PFSK-1 (cell line): ENCODE results near the gene PARD6B.

ENCODE experiments used
- FOXP2 ChIP-seq: optimal IDR thresholded peaks from 2 replicates; pipeline ENCODE3; 2011; ENCODE audit warnings: borderline replicate concordance, control low read depth, inconsistent platforms; ENCODE audit not compliant: insufficient read depth; ENCODE audit errors: extremely low read length, extremely low read depth
- POLR2AphosphoS5 ChIP-seq: IDR thresholded peaks from 2 replicates; pipeline ENCODE4 v1.6.1; 2012; ENCODE audit warnings: low read depth, mild to moderate bottlenecking, control low read depth, low read length, moderate library complexity
- SIN3A ChIP-seq: IDR thresholded peaks from 2 replicates; pipeline ENCODE4 v1.6.1; 2012; ENCODE audit warnings: mild to moderate bottlenecking, low read length, moderate library complexity, borderline replicate concordance; ENCODE audit not compliant: insufficient read depth
- TAF1 ChIP-seq: IDR thresholded peaks from 2 replicates; pipeline ENCODE4 v1.6.1; 2012; ENCODE audit warnings: low read length, control low read depth, borderline replicate concordance; ENCODE audit not compliant: insufficient read depth
- TF ChIP-seq, protein P1 (sequence below), 2 experiments: IDR thresholded peaks; 2 replicates each; pipeline versions ENCODE4 v1.6.1 to v1.8.0; 2011 to 2012; ENCODE audit warnings: low read depth in 2 of 2, low read length in 2 of 2, control low read depth in 1 of 2, inconsistent platforms in 1 of 2, mild to moderate bottlenecking in 1 of 2, moderate library complexity in 1 of 2; ENCODE audit not compliant: insufficient read depth in 1 of 2

PARD6B gene

DNA sequence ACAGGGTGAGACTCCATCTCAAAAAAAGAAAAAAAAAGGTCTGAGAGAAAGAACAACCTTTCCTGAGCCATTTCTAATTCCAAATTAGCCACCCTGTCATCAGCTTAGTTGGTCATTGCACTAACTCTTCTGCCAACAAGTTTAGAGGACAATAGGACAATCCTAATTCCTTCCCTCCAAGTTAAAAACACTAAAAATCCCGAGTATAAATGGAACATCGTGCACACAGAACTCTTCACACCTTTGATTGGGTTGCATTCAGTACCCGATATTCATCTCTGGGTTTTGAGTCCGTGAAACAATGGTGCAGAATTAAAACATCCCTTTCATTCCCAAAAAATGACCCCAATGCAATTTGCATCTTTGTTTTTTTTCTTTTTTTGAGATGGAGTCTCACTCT lies 23.0 kb downstream of the PARD6B start:
- TF ChIP-seq POLR2AphosphoS5 (no peak), TAF1 (no peak), FOXP2 (no peak), SIN3A (no peak)
- TF ChIP-seq, protein P1, sequence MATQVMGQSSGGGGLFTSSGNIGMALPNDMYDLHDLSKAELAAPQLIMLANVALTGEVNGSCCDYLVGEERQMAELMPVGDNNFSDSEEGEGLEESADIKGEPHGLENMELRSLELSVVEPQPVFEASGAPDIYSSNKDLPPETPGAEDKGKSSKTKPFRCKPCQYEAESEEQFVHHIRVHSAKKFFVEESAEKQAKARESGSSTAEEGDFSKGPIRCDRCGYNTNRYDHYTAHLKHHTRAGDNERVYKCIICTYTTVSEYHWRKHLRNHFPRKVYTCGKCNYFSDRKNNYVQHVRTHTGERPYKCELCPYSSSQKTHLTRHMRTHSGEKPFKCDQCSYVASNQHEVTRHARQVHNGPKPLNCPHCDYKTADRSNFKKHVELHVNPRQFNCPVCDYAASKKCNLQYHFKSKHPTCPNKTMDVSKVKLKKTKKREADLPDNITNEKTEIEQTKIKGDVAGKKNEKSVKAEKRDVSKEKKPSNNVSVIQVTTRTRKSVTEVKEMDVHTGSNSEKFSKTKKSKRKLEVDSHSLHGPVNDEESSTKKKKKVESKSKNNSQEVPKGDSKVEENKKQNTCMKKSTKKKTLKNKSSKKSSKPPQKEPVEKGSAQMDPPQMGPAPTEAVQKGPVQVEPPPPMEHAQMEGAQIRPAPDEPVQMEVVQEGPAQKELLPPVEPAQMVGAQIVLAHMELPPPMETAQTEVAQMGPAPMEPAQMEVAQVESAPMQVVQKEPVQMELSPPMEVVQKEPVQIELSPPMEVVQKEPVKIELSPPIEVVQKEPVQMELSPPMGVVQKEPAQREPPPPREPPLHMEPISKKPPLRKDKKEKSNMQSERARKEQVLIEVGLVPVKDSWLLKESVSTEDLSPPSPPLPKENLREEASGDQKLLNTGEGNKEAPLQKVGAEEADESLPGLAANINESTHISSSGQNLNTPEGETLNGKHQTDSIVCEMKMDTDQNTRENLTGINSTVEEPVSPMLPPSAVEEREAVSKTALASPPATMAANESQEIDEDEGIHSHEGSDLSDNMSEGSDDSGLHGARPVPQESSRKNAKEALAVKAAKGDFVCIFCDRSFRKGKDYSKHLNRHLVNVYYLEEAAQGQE (IDR thresholded peaks at IDR 0.05; ENCODE audit: insufficient read depth in 1 of 2, low read depth in 2 of 2, low read length in 2 of 2), result no peak

DNA sequence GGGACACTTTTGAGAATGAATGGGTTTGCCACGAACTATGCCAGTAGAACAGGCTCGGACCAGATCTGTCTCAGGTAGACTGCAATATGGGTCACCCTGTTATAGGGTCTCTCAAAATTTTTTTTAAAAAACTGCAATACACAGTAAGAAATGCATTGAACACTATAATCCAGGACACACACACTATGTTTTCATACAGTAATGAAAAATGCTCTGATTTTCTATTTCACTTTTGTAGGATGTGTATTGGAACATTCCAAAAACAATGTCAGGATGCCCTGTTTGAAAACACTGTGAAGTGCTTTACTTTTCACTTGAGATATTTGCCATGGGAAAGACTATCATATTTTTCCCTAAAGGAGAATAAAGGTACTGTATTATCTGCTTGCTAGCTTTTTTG lies 25.1 kb downstream of the PARD6B start:
- TF ChIP-seq, protein P1 (IDR thresholded peaks at IDR 0.05; ENCODE audit: insufficient read depth in 1 of 2, low read depth in 2 of 2, low read length in 2 of 2), result no peak
- TF ChIP-seq SIN3A, result no peak
- no peak for TF ChIP-seq TAF1
- TF ChIP-seq FOXP2, result no peak
- TF ChIP-seq POLR2AphosphoS5, result no peak

DNA sequence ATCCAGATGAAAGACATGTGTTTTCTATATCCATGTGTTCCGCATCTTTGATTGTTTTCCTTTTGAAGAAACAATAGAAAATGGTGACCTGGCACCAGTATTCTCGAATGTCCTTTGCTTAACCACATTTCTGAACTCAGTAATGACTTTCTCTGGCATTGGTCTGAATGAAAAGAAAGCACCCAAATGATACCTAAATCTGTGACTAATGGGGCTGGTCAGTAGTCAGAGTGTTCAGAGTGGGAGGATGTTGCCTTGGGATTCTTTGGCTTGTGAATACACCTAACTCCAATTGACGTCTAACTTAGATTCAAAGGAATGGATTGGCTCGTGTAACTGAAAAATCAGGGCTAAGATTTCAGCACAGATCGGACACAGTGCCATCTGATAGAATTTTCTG lies 27.1 kb downstream of the PARD6B start:
- TF ChIP-seq, protein P1 (IDR thresholded peaks at IDR 0.05; ENCODE audit: insufficient read depth in 1 of 2, low read depth in 2 of 2, low read length in 2 of 2), result no peak
- TF ChIP-seq TAF1, result no peak
- TF ChIP-seq FOXP2, result no peak
- TF ChIP-seq POLR2AphosphoS5, result no peak
- TF ChIP-seq SIN3A, result no peak

DNA sequence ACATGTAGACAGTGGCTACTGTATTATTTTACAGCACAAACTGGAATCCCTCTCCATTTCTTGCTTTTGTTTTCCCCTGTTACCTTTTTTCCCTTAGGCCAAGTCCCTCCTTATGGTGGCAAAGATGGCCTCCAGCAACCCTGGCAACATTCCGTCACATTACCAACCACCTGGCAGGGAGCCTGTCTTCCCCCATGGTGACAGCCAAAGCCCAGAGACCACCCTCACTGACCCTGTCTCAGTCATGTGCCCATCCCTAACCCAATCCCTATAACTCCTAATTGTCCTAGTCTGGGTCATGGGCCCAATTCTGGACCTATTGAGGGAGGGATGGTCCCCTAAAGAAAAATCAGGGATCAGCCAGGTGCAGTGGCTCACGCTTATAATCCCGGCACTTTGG lies 27.6 kb downstream of the PARD6B start:
- TF ChIP-seq POLR2AphosphoS5, result no peak
- TF ChIP-seq, protein P1 (IDR thresholded peaks at IDR 0.05; ENCODE audit: insufficient read depth in 1 of 2, low read depth in 2 of 2, low read length in 2 of 2), result no peak
- TF ChIP-seq TAF1, result no peak
- no peak for TF ChIP-seq FOXP2
- no peak for TF ChIP-seq SIN3A

DNA sequence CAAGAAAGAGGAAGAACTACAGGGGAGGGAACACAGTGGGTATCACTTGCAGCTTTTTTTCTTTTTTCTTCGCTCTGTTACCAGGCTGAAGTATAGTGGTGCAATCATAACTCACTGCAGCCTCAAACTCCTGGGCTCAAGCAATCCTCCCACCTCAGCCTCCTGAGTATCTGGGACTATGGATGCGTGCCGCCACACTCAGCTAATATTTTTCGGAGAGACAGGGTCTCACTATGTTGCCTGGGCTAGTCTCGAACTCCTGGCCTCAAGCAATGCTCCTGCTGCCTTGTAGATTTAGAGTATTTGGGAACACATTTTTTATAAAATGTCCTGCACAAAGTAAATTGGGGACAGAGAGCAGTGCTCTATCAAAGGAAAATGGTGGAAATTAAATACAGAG lies 28.3 kb downstream of the PARD6B start:
- TF ChIP-seq TAF1, result no peak
- TF ChIP-seq POLR2AphosphoS5, result no peak
- TF ChIP-seq FOXP2, result no peak
- no peak for TF ChIP-seq SIN3A
- TF ChIP-seq, protein P1 (IDR thresholded peaks at IDR 0.05; ENCODE audit: insufficient read depth in 1 of 2, low read depth in 2 of 2, low read length in 2 of 2), result no peak
